Fibroblast of the aortic adventitia (primary cell): ENCODE data around the gene HLF. TPM values are rescaled to one million over a fixed set of nuclear protein-coding genes. Genes with fewer than 3 reads are reported as not detected.

Experiments
- DNase-seq: peaks from one replicate; pipeline ENCODE4 v3.0.0-alpha.2; 2010; ENCODE audit warnings: low read depth
- H3K4me3 ChIP-seq: 2 replicates; pipeline ENCODE4 v1.5.1; 2011; ENCODE audit warnings: low read depth, mild to moderate bottlenecking, control low read depth, low read length, moderate library complexity
- total RNA-seq: library from RNA; depleted of rRNA; stranded (reverse); fragments of >200 nt; gene quantifications from 2 replicates; pipeline ENCODE4 v1.2.3, GENCODE V29; 2012; ENCODE audit warnings: low replicate concordance
- TF ChIP-seq, protein P1 (sequence below): IDR thresholded peaks from 2 replicates; pipeline ENCODE4 v1.5.1; 2011; ENCODE audit warnings: mild to moderate bottlenecking, low read length, control low read depth, inconsistent platforms; ENCODE audit not compliant: insufficient read depth

Gene HLF
- 4.4 TPM in 1 of 2 replicates, not detected in the other for total RNA-seq

- H3K4me3 ChIP-seq = peak within 1 kb of the TSS; percentile 48
- peak; percentile 55 for DNase-seq
Observed at GRCh38 chr17:55264645-55265298, at the start of gene HLF. HLF (plus strand) TSS chr17:55264960; CDS start chr17:55265485, 525 bp downstream.

GRCh38 chr17:55215711-55216110 lies 49.0 kb upstream of the HLF start:
- TF ChIP-seq, protein P1, sequence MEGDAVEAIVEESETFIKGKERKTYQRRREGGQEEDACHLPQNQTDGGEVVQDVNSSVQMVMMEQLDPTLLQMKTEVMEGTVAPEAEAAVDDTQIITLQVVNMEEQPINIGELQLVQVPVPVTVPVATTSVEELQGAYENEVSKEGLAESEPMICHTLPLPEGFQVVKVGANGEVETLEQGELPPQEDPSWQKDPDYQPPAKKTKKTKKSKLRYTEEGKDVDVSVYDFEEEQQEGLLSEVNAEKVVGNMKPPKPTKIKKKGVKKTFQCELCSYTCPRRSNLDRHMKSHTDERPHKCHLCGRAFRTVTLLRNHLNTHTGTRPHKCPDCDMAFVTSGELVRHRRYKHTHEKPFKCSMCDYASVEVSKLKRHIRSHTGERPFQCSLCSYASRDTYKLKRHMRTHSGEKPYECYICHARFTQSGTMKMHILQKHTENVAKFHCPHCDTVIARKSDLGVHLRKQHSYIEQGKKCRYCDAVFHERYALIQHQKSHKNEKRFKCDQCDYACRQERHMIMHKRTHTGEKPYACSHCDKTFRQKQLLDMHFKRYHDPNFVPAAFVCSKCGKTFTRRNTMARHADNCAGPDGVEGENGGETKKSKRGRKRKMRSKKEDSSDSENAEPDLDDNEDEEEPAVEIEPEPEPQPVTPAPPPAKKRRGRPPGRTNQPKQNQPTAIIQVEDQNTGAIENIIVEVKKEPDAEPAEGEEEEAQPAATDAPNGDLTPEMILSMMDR = no peak
- no peak for DNase-seq
- H3K4me3 ChIP-seq = no peak overlapping the region

More at GRCh38 chr17:55264645-55265298, at the start of gene HLF:
- TF ChIP-seq, protein P1 = no peak

GRCh38 chr17:55216888-55217287 lies 47.9 kb upstream of the HLF start:
- TF ChIP-seq, protein P1 = no peak
- H3K4me3 ChIP-seq = no peak overlapping the region
- DNase-seq = no peak

DNA sequence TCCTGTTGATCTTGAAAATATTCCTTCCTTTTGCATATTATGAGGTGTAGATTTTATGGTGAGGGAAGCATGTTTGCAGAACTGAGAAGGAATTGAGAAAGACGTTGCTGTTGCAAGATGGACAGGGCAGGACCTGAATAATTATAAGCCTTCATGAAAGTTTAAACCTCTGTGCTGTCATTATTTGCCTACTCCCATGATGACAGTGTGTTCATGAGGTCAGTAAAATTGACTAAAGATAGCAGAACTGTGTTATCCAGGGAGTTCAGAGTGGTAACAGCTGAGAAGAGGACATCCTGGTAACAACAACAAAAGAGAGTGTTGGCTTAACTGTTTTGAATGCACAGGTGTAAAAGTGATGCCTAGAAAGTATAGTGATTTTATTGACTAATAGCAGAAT lies 45.3 kb upstream of the HLF start:
- TF ChIP-seq, protein P1 = no peak
- no peak overlapping the region for H3K4me3 ChIP-seq
- DNase-seq = no peak

- H3K4me3 ChIP-seq = no peak overlapping the region
- TF ChIP-seq, protein P1 = no peak
- peak; percentile 67 for DNase-seq
Observed at GRCh38 chr17:55219934-55220333, 44.8 kb upstream of the HLF start.

DNA sequence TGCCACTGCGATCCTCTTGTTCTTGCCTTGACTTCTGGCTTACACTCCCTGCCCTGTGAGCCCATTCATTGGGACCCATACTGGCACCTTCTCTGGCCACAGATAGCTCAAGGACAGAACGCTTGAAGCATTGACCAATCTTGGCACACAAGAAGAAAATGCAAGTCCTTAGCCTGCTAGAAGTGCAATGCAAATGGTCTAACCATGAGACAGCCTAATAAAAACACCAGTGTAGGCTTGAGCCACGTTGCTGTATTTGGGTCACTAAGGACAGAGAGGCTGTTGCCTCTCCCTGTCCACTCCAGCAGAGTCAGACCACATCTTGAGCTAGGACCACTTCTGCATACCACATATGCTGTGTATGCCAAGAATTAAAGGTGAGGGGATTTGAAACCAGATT lies 41.2 kb upstream of the HLF start:
- H3K4me3 ChIP-seq = no peak overlapping the region
- TF ChIP-seq, protein P1 = no peak
- no peak for DNase-seq

- H3K4me3 ChIP-seq = no peak overlapping the region
- DNase-seq = no peak
- TF ChIP-seq, protein P1 = no peak
Observed at GRCh38 chr17:55224746-55225145, 40.0 kb upstream of the HLF start.
